HG02759 (cell line): ENCODE data around the gene SUGCT.
"Not testable (repeated sequence)": the region's sequence is repeated elsewhere in the genome, so short reads cannot be mapped to it uniquely, and the experiment has no call there.

Source experiments
- ATAC-seq: cut with Tn5 transposase; IDR thresholded peaks from one replicate; pipeline ENCODE4 v1.9.1; 2021; ENCODE audit warnings: mild to moderate bottlenecking, moderate library complexity; ENCODE audit not compliant: unreplicated experiment

The SUGCT gene

GRCh38 chr7:40138973-40139372 is 4.2 kb downstream of the SUGCT start:
- ATAC-seq, result no peak

- not testable (repeated sequence) for ATAC-seq
Observed at GRCh38 chr7:40139891-40140290, 5.1 kb downstream of the SUGCT start.

- not testable (repeated sequence) for ATAC-seq
Observed at GRCh38 chr7:40141916-40142315, 7.1 kb downstream of the SUGCT start.

- ATAC-seq, result not testable (repeated sequence)
Observed at GRCh38 chr7:40145596-40146130, 10.9 kb downstream of the SUGCT start.

GRCh38 chr7:40147371-40148246 is 12.8 kb downstream of the SUGCT start:
- no peak for ATAC-seq

GRCh38 chr7:40148247-40148580 is 13.4 kb downstream of the SUGCT start:
- ATAC-seq, result not testable (repeated sequence)

GRCh38 chr7:40148671-40149070 is 13.9 kb downstream of the SUGCT start:
- no peak for ATAC-seq

- no peak for ATAC-seq
Observed at GRCh38 chr7:40151504-40151903, 16.7 kb downstream of the SUGCT start.

GRCh38 chr7:40156988-40157387 is 22.2 kb downstream of the SUGCT start:
- no peak for ATAC-seq

GRCh38 chr7:40162516-40162915 is 27.7 kb downstream of the SUGCT start:
- no peak for ATAC-seq

- ATAC-seq, result no peak
Observed at GRCh38 chr7:40165216-40165615, 30.4 kb downstream of the SUGCT start.

- no peak for ATAC-seq
Observed at GRCh38 chr7:40167291-40167690, 32.5 kb downstream of the SUGCT start.

- not testable (repeated sequence) for ATAC-seq
Observed at GRCh38 chr7:40168266-40168665, 33.5 kb downstream of the SUGCT start.

- not testable (repeated sequence) for ATAC-seq
Observed at GRCh38 chr7:40173121-40173520, 38.3 kb downstream of the SUGCT start.

- ATAC-seq, result not testable (repeated sequence)
Observed at GRCh38 chr7:40175256-40175655, 40.5 kb downstream of the SUGCT start.

- ATAC-seq, result no peak
Observed at GRCh38 chr7:40175725-40176510, 41.1 kb downstream of the SUGCT start.

GRCh38 chr7:40177071-40177470 is 42.3 kb downstream of the SUGCT start:
- ATAC-seq, result no peak

GRCh38 chr7:40182452-40182851 is 47.6 kb downstream of the SUGCT start:
- ATAC-seq, result no peak

- no peak for ATAC-seq
Observed at GRCh38 chr7:40186586-40186985, 51.8 kb downstream of the SUGCT start.

GRCh38 chr7:40192036-40192435 is 57.2 kb downstream of the SUGCT start:
- no peak for ATAC-seq

- no peak for ATAC-seq
Observed at GRCh38 chr7:40194745-40195144, 59.9 kb downstream of the SUGCT start.

- ATAC-seq, result no peak
Observed at GRCh38 chr7:40197527-40197926, 62.7 kb downstream of the SUGCT start.
